Spleen (tissue), 11 donors: ENCODE results near the gene DLG5. TPM values are rescaled to one million over a fixed set of nuclear protein-coding genes. Genes with fewer than 3 reads are reported as not detected.

Experiments
- DNase-seq: peaks from one replicate; pipeline ENCODE4 v3.0.0-alpha.2; 2020
- H3K27ac ChIP-seq, 8 donors: fragments of 200-600 bp; sonication (generic) in 7 of 8; 1 replicate in 4 of 8; 2 replicates in 4 of 8; pipeline versions ENCODE4 v1.5.0 to v1.8.0; 2016 to 2021; ENCODE audit warnings: inconsistent platforms in 4 of 8, mild to moderate bottlenecking in 4 of 8, moderate library complexity in 1 of 8
- H3K27me3 ChIP-seq, 7 donors: fragments of 200-600 bp; sonication (generic) in 6 of 7; replicated peaks in 1 of 7; 1 replicate in 4 of 7; 2 replicates in 3 of 7; pipeline versions ENCODE4 v1.5.0 to v1.8.0; 2016 to 2021; ENCODE audit warnings: inconsistent platforms in 3 of 7, mild to moderate bottlenecking in 1 of 7
- H3K36me3 ChIP-seq, 6 donors: fragments of 200-600 bp; sonication (generic) in 5 of 6; 1 replicate in 4 of 6; 2 replicates in 2 of 6; pipeline versions ENCODE4 v1.5.0 to v1.8.0; 2016 to 2021; ENCODE audit warnings: inconsistent platforms in 2 of 6
- H3K4me1 ChIP-seq, 6 donors: fragments of 200-600 bp; sonication (generic) in 5 of 6; 1 replicate in 3 of 6; 2 replicates in 3 of 6; pipeline versions ENCODE4 v1.5.0 to v1.8.0; 2016 to 2021; ENCODE audit warnings: inconsistent platforms in 3 of 6
- H3K4me3 ChIP-seq, 8 donors: fragments of 200-600 bp; sonication (generic) in 7 of 8; 1 replicate in 4 of 8; 2 replicates in 4 of 8; pipeline versions ENCODE4 v1.5.0 to v1.8.0; 2016 to 2021; ENCODE audit warnings: inconsistent platforms in 4 of 8, mild to moderate bottlenecking in 4 of 8, moderate library complexity in 2 of 8
- H3K9me3 ChIP-seq, 8 donors: fragments of 200-600 bp; sonication (generic) in 7 of 8; 1 replicate in 4 of 8; 2 replicates in 4 of 8; pipeline versions ENCODE4 v1.5.0 to v1.8.0; 2016 to 2021; ENCODE audit warnings: inconsistent platforms in 4 of 8
- CTCF ChIP-seq, 11 experiments: fragments of 200-600 bp in 7 of 11; fragments of 450-650 bp in 4 of 11; sonication (generic) in 4 of 11; IDR thresholded peaks in 8 of 11; conservative IDR thresholded peaks in 3 of 11; 1 replicate in 7 of 11; 2 replicates in 4 of 11; pipeline versions ENCODE4 v1.4.0 to v1.8.0; 2016 to 2021; ENCODE audit warnings: antibody characterized with exemption in 11 of 11, inconsistent platforms in 4 of 11, mild to moderate bottlenecking in 1 of 11
- POLR2A ChIP-seq, 3 donors: fragments of 450-650 bp; IDR thresholded peaks; one replicate each; pipeline ENCODE4 v1.5.1; 2017; ENCODE audit warnings: antibody characterized with exemption in 3 of 3, mild to moderate bottlenecking in 1 of 3
- POLR2AphosphoS5 ChIP-seq, 3 donors: sonication (generic); formaldehyde crosslinking; IDR thresholded peaks; one replicate each; pipeline ENCODE4 v1.5.1; 2017; ENCODE audit warnings: antibody characterized with exemption in 3 of 3
- WGBS, 5 donors: extraction: QIAGEN DNeasy Blood & Tissue Kit in 3 of 5; methylation state at CpG; one replicate each; pipeline versions ENCODE4 v1.1.5 to v1.1.7; 2013 to 2018; 5-methylcytosine and 5-hydroxymethylcytosine counted together
- intact Hi-C: fragments of 100-400 bp; cut with DNase I; formaldehyde crosslinking; loops from one replicate; pipeline ENCODE4 v1.15.0; 2023; ENCODE audit warnings: low total_unique reads
- polyA plus RNA-seq, 3 donors: library from polyadenylated mRNA; stranded (reverse); fragments of 200-250 nt; gene quantifications; one replicate each; pipeline ENCODE4 v1.2.1, GENCODE V29; 2013
- total RNA-seq, 7 donors: library from RNA; depleted of rRNA in 3 of 7; stranded (reverse); fragments of >200 nt in 3 of 7; fragmentation: NEBNext Ultra II Directional in 4 of 7; extraction: Animal tissue kit (Norgen Biotek cat#: 25700) in 4 of 7; gene quantifications; one replicate each; pipeline versions ENCODE4 v1.1.0 to v1.2.1, GENCODE V29; 2016 to 2021
- donor health status: healthy with polysubstance abuse.
- donor health status: DM: no; HTN: no; CAD: no; lungs with moderate emphysema.
- donor health status: DM: no; HTN: no; CAD: no.
- donor health status: Bipolar disorder and iron deficiency.
- donor health status: healthy.
- donor health status: DM: no; HTN: no; CAD: no.
- donor health status: DM: yes; HTN: yes; CAD: no.

The DLG5 gene
- total and polyA plus RNA-seq, 10 donors = 2.0 to 14.4 (median 8.8) TPM

DNA sequence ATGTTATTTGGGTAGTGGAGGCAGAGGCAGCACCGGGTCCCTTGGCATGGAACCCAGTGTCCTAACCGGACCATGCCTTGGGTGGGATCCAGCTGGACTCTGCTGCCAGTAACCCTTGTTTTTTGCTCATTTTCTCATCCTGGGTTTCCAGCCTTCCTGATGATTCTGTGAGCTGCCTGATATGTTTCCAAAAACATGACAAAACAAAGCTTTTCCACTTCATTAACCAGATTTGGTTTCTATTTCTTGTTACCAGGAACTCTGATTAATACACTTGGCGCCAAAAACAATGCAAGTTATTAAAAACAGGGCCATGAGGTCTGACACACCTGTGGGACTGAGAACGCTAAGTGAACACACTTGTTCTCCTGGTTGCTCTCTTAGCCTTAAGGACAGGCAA is 32.8 kb upstream of the DLG5 start:
- DNase-seq = no peak
- H3K9me3 ChIP-seq = peaks cover 0 to 13% (median 7%) of the 10 kb centered on the region in 8 donors
- WGBS, 5 donors = 80 to 90% (median 84%) methylated on average over 4 of the region's 4 CpGs
- H3K27ac ChIP-seq = no peak overlapping the region
- TF ChIP-seq POLR2AphosphoS5 (IDR thresholded peaks at IDR 0.05) = no peak
- no peak for TF ChIP-seq CTCF (IDR thresholded peaks at IDR 0.05 in 8 of 11, conservative IDR thresholded peaks at IDR 0.05 in 3 of 11)
- TF ChIP-seq POLR2A (IDR thresholded peaks at IDR 0.05) = no peak
- no peaks in the 10 kb centered on the region for H3K36me3 ChIP-seq
- intact Hi-C loops = no loop called here
- no peaks in the 10 kb centered on the region for H3K4me1 ChIP-seq
- H3K27me3 ChIP-seq = no peaks in the 10 kb centered on the region
- no peak overlapping the region for H3K4me3 ChIP-seq

DNA sequence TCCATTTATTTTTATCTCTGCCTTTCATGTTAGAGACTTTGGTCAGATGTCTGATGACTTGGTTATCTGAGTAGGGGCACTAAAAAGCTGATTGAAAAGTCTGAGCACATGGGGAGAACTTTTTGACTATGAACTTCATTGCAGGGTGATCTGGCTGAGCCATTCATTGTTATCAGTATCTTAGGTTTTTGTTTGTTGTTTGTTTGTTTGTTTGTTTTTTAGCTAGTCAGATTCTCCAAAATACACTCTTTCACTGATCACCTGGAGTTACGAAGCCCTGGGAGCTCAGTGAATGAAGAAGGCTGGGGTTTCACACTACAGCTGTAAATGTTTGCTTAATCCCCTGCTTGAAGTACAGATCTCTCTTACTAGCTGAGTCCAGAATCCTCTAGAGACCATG is 28.6 kb upstream of the DLG5 start:
- 74 to 95% (median 92%) methylated on average over 1 of the region's 1 CpG for WGBS, 5 donors
- H3K9me3 ChIP-seq = peaks cover 3 to 42% (median 30%) of the 10 kb centered on the region in 8 donors

DNA sequence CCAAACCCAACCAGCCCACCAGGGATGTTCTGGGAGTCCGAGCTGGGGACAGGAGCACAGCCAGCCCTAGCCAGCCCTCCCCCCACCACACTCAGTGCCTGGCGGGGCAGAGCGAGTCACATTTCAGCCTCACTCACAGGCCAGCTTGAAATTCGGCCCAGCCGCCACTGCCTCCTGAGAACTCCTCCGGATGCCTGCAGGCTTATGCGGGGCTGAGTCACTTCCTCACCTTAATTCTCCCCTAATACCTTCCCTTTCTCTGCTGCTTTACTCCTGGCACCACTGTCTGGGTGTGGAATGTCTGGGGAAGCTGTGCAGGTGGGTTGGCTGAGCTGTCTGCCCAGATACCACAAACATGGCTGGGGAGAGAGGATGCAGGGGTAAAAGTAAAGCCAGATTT is 22.6 kb upstream of the DLG5 start:
- TF ChIP-seq POLR2AphosphoS5 (IDR thresholded peaks at IDR 0.05) (no peak), POLR2A (IDR thresholded peaks at IDR 0.05) (no peak), CTCF (IDR thresholded peaks at IDR 0.05 in 8 of 11, conservative IDR thresholded peaks at IDR 0.05 in 3 of 11) (no peak)
- peaks cover 3 to 45% (median 34%) of the 10 kb centered on the region in 8 donors for H3K9me3 ChIP-seq
- 13 to 33% (median 29%) methylated on average over 7 of the region's 7 CpGs for WGBS, 5 donors
- no peak overlapping the region for H3K4me3 ChIP-seq
- H3K27ac ChIP-seq = no peak overlapping the region
- H3K36me3 ChIP-seq = no peaks in the 10 kb centered on the region
- intact Hi-C loops = no loop called here
- no peak for DNase-seq
- no peaks in the 10 kb centered on the region for H3K4me1 ChIP-seq
- H3K27me3 ChIP-seq = peaks cover 0 to 40% (median 0%) of the 10 kb centered on the region in 7 donors

More for the DNA sequence above, 28.6 kb upstream of the DLG5 start:
- Histone ChIP-seq H3K36me3 (no peaks in the 10 kb centered on the region), H3K27ac (no peak overlapping the region), H3K4me3 (no peak overlapping the region), H3K4me1 (no peaks in the 10 kb centered on the region), H3K27me3 (peaks cover 0 to under 1% (median 0%) of the 10 kb centered on the region in 7 donors)
- intact Hi-C loops = no loop called here
- DNase-seq = no peak
- TF ChIP-seq CTCF (IDR thresholded peaks at IDR 0.05 in 8 of 11, conservative IDR thresholded peaks at IDR 0.05 in 3 of 11) (no peak), POLR2A (IDR thresholded peaks at IDR 0.05) (no peak), POLR2AphosphoS5 (IDR thresholded peaks at IDR 0.05) (no peak)

DNA sequence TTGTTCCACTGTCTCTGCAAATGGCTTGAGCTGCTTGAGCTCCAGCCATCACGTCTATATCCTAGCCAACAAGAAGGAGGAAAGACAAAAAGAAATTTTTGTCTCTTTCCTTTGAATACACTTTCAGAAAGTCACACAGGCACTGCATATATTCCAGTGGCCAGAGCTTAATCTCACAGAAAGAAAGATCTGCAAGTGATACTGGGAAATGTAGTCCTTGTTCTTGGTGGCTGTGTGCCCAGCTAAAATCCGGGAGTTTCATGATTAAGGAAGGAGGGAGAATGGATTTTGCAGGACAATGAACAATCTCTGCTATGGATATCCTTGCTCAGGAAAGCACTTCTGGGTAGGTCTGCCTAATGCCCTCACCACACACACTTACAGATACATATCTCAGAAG is 19.5 kb upstream of the DLG5 start:
- no peaks in the 10 kb centered on the region for H3K36me3 ChIP-seq
- H3K4me1 ChIP-seq = no peaks in the 10 kb centered on the region
- H3K27me3 ChIP-seq = peaks cover 0 to 46% (median 0%) of the 10 kb centered on the region in 7 donors
- no peak for TF ChIP-seq POLR2A (IDR thresholded peaks at IDR 0.05)
- TF ChIP-seq POLR2AphosphoS5 (IDR thresholded peaks at IDR 0.05) = no peak
- no peak for TF ChIP-seq CTCF (IDR thresholded peaks at IDR 0.05 in 8 of 11, conservative IDR thresholded peaks at IDR 0.05 in 3 of 11)
- DNase-seq = no peak
- no peak overlapping the region for H3K4me3 ChIP-seq
- no peak overlapping the region for H3K27ac ChIP-seq
- H3K9me3 ChIP-seq = peaks cover under 1 to 18% (median 13%) of the 10 kb centered on the region in 8 donors
- intact Hi-C loops = no loop called here
- 50 to 67% (median 59%) methylated on average over 2 of the region's 2 CpGs for WGBS, 5 donors
